ENCODE measurements around the gene GPRIN1.
A peak's percentile ranks its signal among the peaks of the same experiment; 100 is the strongest.

GPRIN1 gene

GRCh38 chr5:176587398-176587797, 22.6 kb downstream of the GPRIN1 start:
- DNase-seq, result no peak
- Histone ChIP-seq H3K27ac (ENCODE audit: insufficient read depth in 1 of 2, low read depth in 1 of 2, low read length in 2 of 2, poor library complexity in 1 of 2, severe bottlenecking in 2 of 2) (no peak overlapping the region), H3K36me3 (ENCODE audit: control insufficient read depth in 4 of 4, insufficient read depth in 4 of 4, low read length in 3 of 4) (no peaks in the 10 kb centered on the region), H3K27me3 (replicated peaks in 2 of 5; ENCODE audit: control insufficient read depth in 4 of 5, insufficient read depth in 5 of 5, low read length in 4 of 5) (no peaks in the 10 kb centered on the region), H3K4me3 (ENCODE audit: control insufficient read depth in 1 of 7, extremely low read depth in 1 of 7, insufficient read depth in 4 of 7, low read depth in 2 of 7, low read length in 6 of 7) (no peak overlapping the region), H3K4me1 (ENCODE audit: control extremely low read depth in 1 of 4, control insufficient read depth in 4 of 4, insufficient read depth in 4 of 4, low read length in 3 of 4) (no peaks in the 10 kb centered on the region), H3K9me3 (ENCODE audit: control extremely low read depth in 1 of 5, control insufficient read depth in 4 of 5, insufficient read depth in 2 of 5, low read depth in 1 of 5, low read length in 4 of 5) (peaks cover 0 to 30% (median 15%) of the 10 kb centered on the region in 5 experiments)
- CTCF ChIA-PET, result interaction anchor here (1.2 to 2.3 kb wide), 5 partner anchors 9 to 34 kb away, joined by 3 to 6 read pairs (median 4); no protein-coding TSS in a partner anchor
- 90% methylated on average over 5 of the region's 7 CpGs for WGBS (ENCODE audit: insufficient coverage)
- POLR2A ChIA-PET, result interaction anchor here (1.2 kb wide), 1 partner anchor 13 kb away, joined by 3 read pairs; no protein-coding TSS in a partner anchor

GRCh38 chr5:176583076-176583475, 26.9 kb downstream of the GPRIN1 start:
- POLR2A ChIA-PET, result no interaction called here
- no peak for DNase-seq
- WGBS (ENCODE audit: insufficient coverage), result 88% methylated on average over 4 of the region's 4 CpGs
- Histone ChIP-seq H3K27ac (ENCODE audit: insufficient read depth in 1 of 2, low read depth in 1 of 2, low read length in 2 of 2, poor library complexity in 1 of 2, severe bottlenecking in 2 of 2) (no peak overlapping the region), H3K4me3 (ENCODE audit: control insufficient read depth in 1 of 7, extremely low read depth in 1 of 7, insufficient read depth in 4 of 7, low read depth in 2 of 7, low read length in 6 of 7) (no peak overlapping the region), H3K27me3 (replicated peaks in 2 of 5; ENCODE audit: control insufficient read depth in 4 of 5, insufficient read depth in 5 of 5, low read length in 4 of 5) (no peaks in the 10 kb centered on the region), H3K36me3 (ENCODE audit: control insufficient read depth in 4 of 4, insufficient read depth in 4 of 4, low read length in 3 of 4) (no peaks in the 10 kb centered on the region), H3K9me3 (ENCODE audit: control extremely low read depth in 1 of 5, control insufficient read depth in 4 of 5, insufficient read depth in 2 of 5, low read depth in 1 of 5, low read length in 4 of 5) (peaks cover 0 to 26% (median 15%) of the 10 kb centered on the region in 5 experiments), H3K4me1 (ENCODE audit: control extremely low read depth in 1 of 4, control insufficient read depth in 4 of 4, insufficient read depth in 4 of 4, low read length in 3 of 4) (no peaks in the 10 kb centered on the region)
- CTCF ChIA-PET, result interaction anchor here (1.4 to 3.5 kb wide), 2 partner anchors 10 to 13 kb away, joined by 6 to 16 read pairs; no protein-coding TSS in a partner anchor

DNA sequence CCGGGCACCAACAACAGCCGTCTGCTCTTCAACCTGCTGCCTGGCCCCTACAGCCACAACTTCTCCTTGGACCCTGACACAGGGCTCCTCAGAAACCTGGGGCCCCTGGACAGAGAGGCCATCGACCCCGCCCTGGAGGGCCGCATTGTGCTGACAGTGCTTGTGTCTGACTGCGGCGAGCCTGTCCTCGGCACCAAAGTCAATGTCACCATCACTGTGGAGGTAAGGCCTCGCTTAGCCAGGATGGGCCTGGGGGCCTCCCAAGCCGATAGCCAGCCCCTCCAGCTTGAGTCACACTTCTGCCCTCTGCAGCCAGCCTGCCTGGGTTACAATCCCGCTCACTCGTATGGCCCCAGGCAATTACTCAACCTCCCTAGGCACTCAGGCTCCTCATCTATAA, 28.6 kb downstream of the GPRIN1 start:
- DNase-seq, result no peak
- H3K27me3 ChIP-seq (replicated peaks in 2 of 5; ENCODE audit: control insufficient read depth in 4 of 5, insufficient read depth in 5 of 5, low read length in 4 of 5), result no peaks in the 10 kb centered on the region
- no peak overlapping the region for H3K27ac ChIP-seq (ENCODE audit: insufficient read depth in 1 of 2, low read depth in 1 of 2, low read length in 2 of 2, poor library complexity in 1 of 2, severe bottlenecking in 2 of 2)
- H3K4me3 ChIP-seq (ENCODE audit: control insufficient read depth in 1 of 7, extremely low read depth in 1 of 7, insufficient read depth in 4 of 7, low read depth in 2 of 7, low read length in 6 of 7), result no peak overlapping the region
- no peaks in the 10 kb centered on the region for H3K4me1 ChIP-seq (ENCODE audit: control extremely low read depth in 1 of 4, control insufficient read depth in 4 of 4, insufficient read depth in 4 of 4, low read length in 3 of 4)
- POLR2A ChIA-PET, result no interaction called here
- CTCF ChIA-PET, result no interaction called here
- WGBS (ENCODE audit: insufficient coverage), result 97% methylated on average over 10 of the region's 12 CpGs
- peaks cover 0 to 24% (median 15%) of the 10 kb centered on the region in 5 experiments for H3K9me3 ChIP-seq (ENCODE audit: control extremely low read depth in 1 of 5, control insufficient read depth in 4 of 5, insufficient read depth in 2 of 5, low read depth in 1 of 5, low read length in 4 of 5)
- no peaks in the 10 kb centered on the region for H3K36me3 ChIP-seq (ENCODE audit: control insufficient read depth in 4 of 4, insufficient read depth in 4 of 4, low read length in 3 of 4)

GRCh38 chr5:176579323-176579722, 30.6 kb downstream of the GPRIN1 start:
- POLR2A ChIA-PET, result no interaction called here
- no peak for DNase-seq
- no peaks in the 10 kb centered on the region for H3K4me1 ChIP-seq (ENCODE audit: control extremely low read depth in 1 of 4, control insufficient read depth in 4 of 4, insufficient read depth in 4 of 4, low read length in 3 of 4)
- H3K4me3 ChIP-seq (ENCODE audit: control insufficient read depth in 1 of 7, extremely low read depth in 1 of 7, insufficient read depth in 4 of 7, low read depth in 2 of 7, low read length in 6 of 7), result no peak overlapping the region
- H3K27me3 ChIP-seq (replicated peaks in 2 of 5; ENCODE audit: control insufficient read depth in 4 of 5, insufficient read depth in 5 of 5, low read length in 4 of 5), result peaks cover 0 to 2% (median 0%) of the 10 kb centered on the region in 5 experiments
- peaks cover 0 to 7% (median 4%) of the 10 kb centered on the region in 5 experiments for H3K9me3 ChIP-seq (ENCODE audit: control extremely low read depth in 1 of 5, control insufficient read depth in 4 of 5, insufficient read depth in 2 of 5, low read depth in 1 of 5, low read length in 4 of 5)
- CTCF ChIA-PET, result interaction anchor here (0.9 to 2.0 kb wide), 7 partner anchors 8 to 849 kb away, joined by 3 to 7 read pairs (median 3); no protein-coding TSS in a partner anchor
- H3K27ac ChIP-seq (ENCODE audit: insufficient read depth in 1 of 2, low read depth in 1 of 2, low read length in 2 of 2, poor library complexity in 1 of 2, severe bottlenecking in 2 of 2), result no peak overlapping the region
- 100% methylated on average over 3 of the region's 4 CpGs for WGBS (ENCODE audit: insufficient coverage)
- H3K36me3 ChIP-seq (ENCODE audit: control insufficient read depth in 4 of 4, insufficient read depth in 4 of 4, low read length in 3 of 4), result no peaks in the 10 kb centered on the region

GRCh38 chr5:176578391-176578808, 31.6 kb downstream of the GPRIN1 start:
- Histone ChIP-seq H3K27me3 (replicated peaks in 2 of 5; ENCODE audit: control insufficient read depth in 4 of 5, insufficient read depth in 5 of 5, low read length in 4 of 5) (peaks cover 0 to 5% (median 0%) of the 10 kb centered on the region in 5 experiments), H3K9me3 (ENCODE audit: control extremely low read depth in 1 of 5, control insufficient read depth in 4 of 5, insufficient read depth in 2 of 5, low read depth in 1 of 5, low read length in 4 of 5) (no peaks in the 10 kb centered on the region), H3K36me3 (ENCODE audit: control insufficient read depth in 4 of 4, insufficient read depth in 4 of 4, low read length in 3 of 4) (no peaks in the 10 kb centered on the region), H3K4me3 (ENCODE audit: control insufficient read depth in 1 of 7, extremely low read depth in 1 of 7, insufficient read depth in 4 of 7, low read depth in 2 of 7, low read length in 6 of 7) (no peak overlapping the region), H3K27ac (ENCODE audit: insufficient read depth in 1 of 2, low read depth in 1 of 2, low read length in 2 of 2, poor library complexity in 1 of 2, severe bottlenecking in 2 of 2) (no peak overlapping the region), H3K4me1 (ENCODE audit: control extremely low read depth in 1 of 4, control insufficient read depth in 4 of 4, insufficient read depth in 4 of 4, low read length in 3 of 4) (no peaks in the 10 kb centered on the region)
- WGBS (ENCODE audit: insufficient coverage), result 66% methylated on average over 13 of the region's 15 CpGs
- peak; percentile 25 to 60 (median 58) for DNase-seq
- CTCF ChIA-PET, result interaction anchor here (0.8 to 2.0 kb wide), 11 partner anchors 8 to 848 kb away, joined by 3 to 7 read pairs (median 3); no protein-coding TSS in a partner anchor
- POLR2A ChIA-PET, result no interaction called here

DNA sequence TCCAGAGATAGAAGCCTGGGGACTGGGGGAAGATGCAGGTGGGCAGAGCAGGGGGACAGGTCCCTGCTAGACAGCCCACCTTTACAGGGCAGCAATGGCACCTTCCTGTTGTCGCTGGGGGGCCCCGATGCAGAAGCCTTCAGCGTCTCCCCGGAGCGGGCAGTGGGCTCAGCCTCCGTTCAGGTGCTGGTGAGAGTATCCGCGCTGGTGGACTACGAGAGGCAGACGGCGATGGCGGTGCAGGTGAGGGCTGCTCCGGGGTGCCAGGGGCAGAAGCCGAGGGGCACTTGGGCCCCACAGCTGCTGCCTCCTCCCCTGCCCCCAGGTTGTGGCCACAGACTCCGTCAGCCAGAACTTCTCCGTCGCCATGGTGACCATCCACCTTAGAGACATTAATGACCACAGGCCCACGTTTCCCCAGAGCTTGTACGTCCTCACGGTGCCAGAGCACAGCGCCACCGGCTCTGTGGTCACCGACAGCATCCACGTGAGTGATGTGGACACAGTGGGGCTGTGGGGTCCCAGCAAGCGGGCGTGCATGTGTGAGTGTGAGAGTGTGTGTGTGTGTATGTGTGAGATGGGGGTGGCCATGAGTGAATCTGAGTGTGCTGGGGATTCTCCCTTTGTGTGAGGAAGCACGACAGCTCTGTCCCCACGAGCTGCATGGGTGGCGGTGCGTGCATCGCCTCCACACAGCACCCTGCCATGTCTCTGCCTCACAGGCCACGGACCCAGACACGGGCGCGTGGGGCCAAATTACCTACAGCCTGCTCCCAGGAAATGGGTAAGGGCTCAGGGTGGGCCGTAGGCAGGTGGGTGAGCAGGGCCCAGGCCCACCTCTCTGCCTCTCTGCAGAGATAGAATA, 32.4 kb downstream of the GPRIN1 start:
- no peaks in the 10 kb centered on the region for H3K9me3 ChIP-seq (ENCODE audit: control extremely low read depth in 1 of 5, control insufficient read depth in 4 of 5, insufficient read depth in 2 of 5, low read depth in 1 of 5, low read length in 4 of 5)
- H3K27me3 ChIP-seq (replicated peaks in 2 of 5; ENCODE audit: control insufficient read depth in 4 of 5, insufficient read depth in 5 of 5, low read length in 4 of 5), result peaks cover 0 to 5% (median 0%) of the 10 kb centered on the region in 5 experiments
- H3K36me3 ChIP-seq (ENCODE audit: control insufficient read depth in 4 of 4, insufficient read depth in 4 of 4, low read length in 3 of 4), result no peaks in the 10 kb centered on the region
- 89% methylated on average over 35 of the region's 36 CpGs for WGBS (ENCODE audit: insufficient coverage)
- DNase-seq, result peak in 1 of 3 donors; percentile 19
- ChIA-PET CTCF (interaction anchor here (0.9 to 1.7 kb wide), 4 partner anchors 10 to 164 kb away, joined by 3 to 6 read pairs (median 4); no protein-coding TSS in a partner anchor), POLR2A (no interaction called here)
- no peak overlapping the region for H3K27ac ChIP-seq (ENCODE audit: insufficient read depth in 1 of 2, low read depth in 1 of 2, low read length in 2 of 2, poor library complexity in 1 of 2, severe bottlenecking in 2 of 2)
- H3K4me3 ChIP-seq (ENCODE audit: control insufficient read depth in 1 of 7, extremely low read depth in 1 of 7, insufficient read depth in 4 of 7, low read depth in 2 of 7, low read length in 6 of 7), result no peak overlapping the region
- no peaks in the 10 kb centered on the region for H3K4me1 ChIP-seq (ENCODE audit: control extremely low read depth in 1 of 4, control insufficient read depth in 4 of 4, insufficient read depth in 4 of 4, low read length in 3 of 4)
